Right forelimb (tissue), 1 donor: ENCODE results near the gene FKBP6.
"Not testable (repeated sequence)": the region's sequence is repeated elsewhere in the genome, so short reads cannot be mapped to it uniquely, and the experiment has no call there.

Experiments
- DNase-seq: peaks from one replicate; pipeline ENCODE4 v3.0.0-alpha.2; 2018

Gene FKBP6

GRCh38 chr7:73397521-73398281 lies 69.7 kb downstream of the FKBP6 start:
- DNase-seq: peak; percentile 74

DNA sequence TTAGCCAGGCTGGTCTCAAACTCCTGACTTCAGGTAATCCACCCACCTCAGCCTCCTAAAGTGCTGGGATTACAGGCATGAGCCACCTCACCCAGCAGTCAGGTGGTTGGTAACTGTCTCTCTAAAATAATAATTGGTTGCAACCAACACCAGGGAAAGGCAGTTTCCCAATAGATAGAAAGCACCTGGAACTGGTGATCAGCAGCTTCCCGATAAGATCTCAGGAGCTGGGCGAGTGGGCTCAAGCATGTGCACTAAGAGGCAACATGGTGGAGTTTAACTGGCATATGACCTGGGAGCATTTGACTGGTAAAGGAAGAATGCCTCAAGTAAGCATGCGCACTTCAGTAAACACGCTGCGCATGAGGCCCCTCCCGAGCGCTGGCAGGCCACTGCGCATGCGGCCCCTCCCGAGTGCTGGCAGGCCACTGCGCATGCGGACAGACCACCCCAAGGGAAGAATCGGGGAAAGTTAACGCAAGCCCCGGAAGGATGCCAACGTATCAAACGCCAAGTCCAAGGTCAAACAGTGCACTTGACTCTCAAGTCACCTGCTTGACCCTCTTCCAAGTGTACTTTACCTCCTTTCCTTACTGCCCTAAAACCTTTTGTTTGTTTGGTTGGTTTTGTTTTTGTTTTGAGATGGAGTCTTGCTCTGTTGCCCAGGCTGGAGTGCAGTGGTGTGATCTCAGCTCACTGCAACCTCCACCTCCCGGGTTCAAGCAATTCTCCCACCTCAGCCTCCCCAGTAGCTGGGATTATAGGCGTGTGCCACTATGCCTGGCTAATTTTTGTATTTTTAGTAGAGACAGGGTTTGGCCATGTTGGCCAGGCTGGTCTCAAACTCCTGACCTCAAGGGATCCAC lies 71.5 kb downstream of the FKBP6 start:
- DNase-seq: peak; percentile 89

- not testable (repeated sequence) for DNase-seq
These were observed 76.9 kb downstream of the FKBP6 start for GRCh38 chr7:73404860-73405259.
